Liver (tissue), 3 donors: ENCODE measurements around the gene AP5B1.

Experiments used
- NR2F2 ChIP-seq: IDR thresholded peaks from 2 replicates; pipeline ENCODE4 v1.6.1; 2016; ENCODE audit warnings: antibody characterized with exemption
- RAD21 ChIP-seq, 2 donors: IDR thresholded peaks; 2 replicates each; pipeline ENCODE4 v1.6.1; 2016; ENCODE audit warnings: antibody characterized with exemption in 2 of 2, mild to moderate bottlenecking in 2 of 2
- YY1 ChIP-seq: IDR thresholded peaks from 2 replicates; pipeline ENCODE4 v1.6.1; 2016; ENCODE audit warnings: antibody characterized with exemption, mild to moderate bottlenecking
- TF ChIP-seq, protein P1 (sequence below): fragments of 150-350 bp; IDR thresholded peaks from 2 replicates; pipeline ENCODE4 v1.5.1; 2017; ENCODE audit warnings: improper control_type of control experiment, low read depth, low read length; ENCODE audit not compliant: missing input control
- TF ChIP-seq, protein P2 (sequence below): IDR thresholded peaks from 2 replicates; pipeline ENCODE4 v1.6.1; 2016; ENCODE audit warnings: antibody characterized with exemption, mild to moderate bottlenecking
- donor health status: healthy.
- donor health status: healthy.

DNA sequence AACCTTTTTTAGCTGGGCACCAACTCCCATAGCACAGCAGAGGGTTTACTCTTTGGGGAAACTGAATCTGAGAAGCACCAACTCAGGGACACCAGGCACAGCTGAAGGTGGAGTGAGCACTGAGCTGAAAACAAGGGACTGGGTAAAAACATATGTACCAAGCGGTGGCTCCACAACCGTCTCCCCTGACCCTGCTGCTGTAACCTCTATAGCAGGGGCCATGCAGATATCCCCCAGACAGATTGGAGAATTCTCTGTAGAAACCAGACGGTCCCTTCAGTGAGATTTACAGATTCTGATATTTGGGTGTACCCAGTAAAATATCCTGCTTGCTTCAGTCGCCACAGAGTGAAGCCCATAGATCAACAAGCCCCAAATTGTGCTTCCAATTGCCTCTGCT is 48.7 kb upstream of the AP5B1 start:
- no peak for TF ChIP-seq RAD21 (IDR thresholded peaks at IDR 0.05)
- TF ChIP-seq, protein P1, sequence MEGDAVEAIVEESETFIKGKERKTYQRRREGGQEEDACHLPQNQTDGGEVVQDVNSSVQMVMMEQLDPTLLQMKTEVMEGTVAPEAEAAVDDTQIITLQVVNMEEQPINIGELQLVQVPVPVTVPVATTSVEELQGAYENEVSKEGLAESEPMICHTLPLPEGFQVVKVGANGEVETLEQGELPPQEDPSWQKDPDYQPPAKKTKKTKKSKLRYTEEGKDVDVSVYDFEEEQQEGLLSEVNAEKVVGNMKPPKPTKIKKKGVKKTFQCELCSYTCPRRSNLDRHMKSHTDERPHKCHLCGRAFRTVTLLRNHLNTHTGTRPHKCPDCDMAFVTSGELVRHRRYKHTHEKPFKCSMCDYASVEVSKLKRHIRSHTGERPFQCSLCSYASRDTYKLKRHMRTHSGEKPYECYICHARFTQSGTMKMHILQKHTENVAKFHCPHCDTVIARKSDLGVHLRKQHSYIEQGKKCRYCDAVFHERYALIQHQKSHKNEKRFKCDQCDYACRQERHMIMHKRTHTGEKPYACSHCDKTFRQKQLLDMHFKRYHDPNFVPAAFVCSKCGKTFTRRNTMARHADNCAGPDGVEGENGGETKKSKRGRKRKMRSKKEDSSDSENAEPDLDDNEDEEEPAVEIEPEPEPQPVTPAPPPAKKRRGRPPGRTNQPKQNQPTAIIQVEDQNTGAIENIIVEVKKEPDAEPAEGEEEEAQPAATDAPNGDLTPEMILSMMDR = no peak
- no peak for TF ChIP-seq NR2F2
- TF ChIP-seq YY1 = no peak
- TF ChIP-seq, protein P2, sequence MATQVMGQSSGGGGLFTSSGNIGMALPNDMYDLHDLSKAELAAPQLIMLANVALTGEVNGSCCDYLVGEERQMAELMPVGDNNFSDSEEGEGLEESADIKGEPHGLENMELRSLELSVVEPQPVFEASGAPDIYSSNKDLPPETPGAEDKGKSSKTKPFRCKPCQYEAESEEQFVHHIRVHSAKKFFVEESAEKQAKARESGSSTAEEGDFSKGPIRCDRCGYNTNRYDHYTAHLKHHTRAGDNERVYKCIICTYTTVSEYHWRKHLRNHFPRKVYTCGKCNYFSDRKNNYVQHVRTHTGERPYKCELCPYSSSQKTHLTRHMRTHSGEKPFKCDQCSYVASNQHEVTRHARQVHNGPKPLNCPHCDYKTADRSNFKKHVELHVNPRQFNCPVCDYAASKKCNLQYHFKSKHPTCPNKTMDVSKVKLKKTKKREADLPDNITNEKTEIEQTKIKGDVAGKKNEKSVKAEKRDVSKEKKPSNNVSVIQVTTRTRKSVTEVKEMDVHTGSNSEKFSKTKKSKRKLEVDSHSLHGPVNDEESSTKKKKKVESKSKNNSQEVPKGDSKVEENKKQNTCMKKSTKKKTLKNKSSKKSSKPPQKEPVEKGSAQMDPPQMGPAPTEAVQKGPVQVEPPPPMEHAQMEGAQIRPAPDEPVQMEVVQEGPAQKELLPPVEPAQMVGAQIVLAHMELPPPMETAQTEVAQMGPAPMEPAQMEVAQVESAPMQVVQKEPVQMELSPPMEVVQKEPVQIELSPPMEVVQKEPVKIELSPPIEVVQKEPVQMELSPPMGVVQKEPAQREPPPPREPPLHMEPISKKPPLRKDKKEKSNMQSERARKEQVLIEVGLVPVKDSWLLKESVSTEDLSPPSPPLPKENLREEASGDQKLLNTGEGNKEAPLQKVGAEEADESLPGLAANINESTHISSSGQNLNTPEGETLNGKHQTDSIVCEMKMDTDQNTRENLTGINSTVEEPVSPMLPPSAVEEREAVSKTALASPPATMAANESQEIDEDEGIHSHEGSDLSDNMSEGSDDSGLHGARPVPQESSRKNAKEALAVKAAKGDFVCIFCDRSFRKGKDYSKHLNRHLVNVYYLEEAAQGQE = no peak
